ENCODE measurements around the gene SKIL.

The SKIL gene

GRCh38 chr3:170350515-170351413, 6.8 kb upstream of the SKIL start:
- no peak for DNase-seq (ENCODE audit: low read depth)

DNA sequence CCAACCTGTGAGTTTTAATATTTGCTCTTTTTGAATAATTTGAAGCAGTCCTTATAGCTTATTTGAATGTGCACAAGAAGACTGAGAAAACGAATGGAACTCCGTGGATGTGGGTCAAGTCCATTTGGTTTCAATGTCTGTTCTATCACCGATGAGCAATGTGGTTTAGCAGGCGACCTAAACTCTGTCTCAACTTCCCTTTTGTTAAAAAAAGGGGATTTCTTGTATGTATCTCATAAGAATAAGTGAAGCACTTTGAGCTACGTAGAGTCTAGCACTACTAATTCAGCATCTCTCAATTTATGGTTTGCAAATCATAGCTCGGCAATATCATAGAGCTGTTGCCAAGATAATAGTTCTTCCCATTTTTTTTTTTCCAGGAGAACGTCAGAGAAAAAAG, 4.6 kb upstream of the SKIL start:
- no peak for DNase-seq (ENCODE audit: low read depth)

- no peak for DNase-seq (ENCODE audit: low read depth)
Measured at GRCh38 chr3:170353485-170353884, 4.0 kb upstream of the SKIL start.

DNA sequence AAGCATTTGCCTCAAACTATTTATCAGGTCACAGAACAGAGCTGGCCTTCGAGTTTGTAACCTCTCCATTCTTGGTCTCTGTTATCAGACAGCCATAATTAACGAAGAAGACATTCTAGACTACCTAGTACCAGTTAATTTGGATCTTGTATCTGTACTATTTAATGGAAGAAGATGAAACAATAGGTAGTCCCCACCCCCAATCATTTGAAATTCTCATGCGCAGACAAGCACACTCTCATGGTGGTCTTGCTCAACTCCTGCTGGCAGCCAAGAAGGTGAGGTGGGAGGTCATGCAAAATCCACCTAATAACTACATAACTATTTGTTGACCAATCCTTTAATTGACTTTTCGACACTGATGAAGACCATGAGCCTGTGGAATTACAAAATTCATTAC, 2.8 kb upstream of the SKIL start:
- DNase-seq (ENCODE audit: low read depth) = no peak

- peak; percentile 68 for DNase-seq (ENCODE audit: low read depth)
Measured at GRCh38 chr3:170355738-170356595, 1.5 kb upstream of the SKIL start.

DNA sequence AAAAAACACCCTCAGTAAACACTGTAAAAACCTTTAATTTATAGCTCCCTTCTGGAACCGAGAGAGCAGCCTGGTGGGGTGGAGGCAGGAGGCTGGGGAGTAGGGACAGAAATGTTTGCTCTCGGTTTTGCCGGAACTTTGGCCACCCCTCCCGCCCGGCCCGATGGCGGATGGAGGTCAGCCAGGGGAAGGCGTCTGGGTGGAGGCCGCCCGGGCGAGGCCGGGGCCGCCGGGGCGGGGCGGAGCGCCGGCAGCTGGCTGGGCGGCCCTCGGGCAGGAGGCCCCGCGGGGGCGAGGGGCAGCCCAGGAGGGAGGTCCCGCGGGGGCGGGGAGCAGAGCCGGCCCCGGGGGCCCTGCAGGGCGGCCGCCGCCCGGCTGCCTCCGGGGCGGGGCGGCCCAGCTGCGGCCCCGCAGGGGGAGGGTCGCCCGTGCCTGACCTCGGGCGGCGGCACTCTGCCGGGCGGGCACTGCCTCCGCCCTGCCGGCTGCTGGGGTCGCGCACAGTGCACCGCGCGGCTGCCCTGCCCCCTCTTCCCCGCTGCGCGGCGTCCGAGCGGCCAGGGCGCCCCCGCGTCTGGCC, 829 bp upstream of the SKIL start:
- DNase-seq (ENCODE audit: low read depth) = peak; percentile 78

- peak; percentile 74 for DNase-seq (ENCODE audit: low read depth)
Measured at GRCh38 chr3:170358042-170359010, 811 bp downstream of the SKIL start.

- DNase-seq (ENCODE audit: low read depth) = no peak
Measured at GRCh38 chr3:170359178-170359704, 1.7 kb downstream of the SKIL start.

DNA sequence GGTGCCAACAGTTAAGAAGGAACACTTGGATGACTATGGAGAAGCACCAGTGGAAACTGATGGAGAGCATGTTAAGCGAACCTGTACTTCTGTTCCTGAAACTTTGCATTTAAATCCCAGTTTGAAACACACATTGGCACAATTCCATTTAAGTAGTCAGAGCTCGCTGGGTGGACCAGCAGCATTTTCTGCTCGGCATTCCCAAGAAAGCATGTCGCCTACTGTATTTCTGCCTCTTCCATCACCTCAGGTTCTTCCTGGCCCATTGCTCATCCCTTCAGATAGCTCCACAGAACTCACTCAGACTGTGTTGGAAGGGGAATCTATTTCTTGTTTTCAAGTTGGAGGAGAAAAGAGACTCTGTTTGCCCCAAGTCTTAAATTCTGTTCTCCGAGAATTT, 3.0 kb downstream of the SKIL start:
- DNase-seq (ENCODE audit: low read depth) = no peak

GRCh38 chr3:170360916-170361315, 3.4 kb downstream of the SKIL start:
- no peak for DNase-seq (ENCODE audit: low read depth)

GRCh38 chr3:170361711-170362110, 4.2 kb downstream of the SKIL start:
- DNase-seq (ENCODE audit: low read depth) = no peak

- DNase-seq (ENCODE audit: low read depth) = no peak
Measured at GRCh38 chr3:170363471-170363994, 6.0 kb downstream of the SKIL start.

DNA sequence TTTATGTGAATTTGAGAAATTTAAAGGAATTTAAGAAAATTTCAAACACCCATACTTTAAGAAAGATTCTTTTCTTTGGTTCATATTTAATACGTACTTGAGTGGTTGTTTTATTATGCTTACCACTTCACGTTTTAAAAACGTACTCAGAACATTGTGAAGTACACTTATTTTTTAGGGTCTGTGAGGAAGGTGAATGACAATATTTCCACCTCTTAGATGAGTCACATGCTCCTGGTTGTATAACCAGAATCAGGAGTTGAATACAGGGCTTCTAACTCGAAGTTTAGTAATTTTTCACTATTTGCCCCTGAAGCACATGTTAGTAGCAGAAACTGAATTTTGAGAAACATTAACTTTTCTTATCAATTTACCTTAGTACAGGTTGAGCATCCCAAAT, 7.5 kb downstream of the SKIL start:
- DNase-seq (ENCODE audit: low read depth) = no peak

- DNase-seq (ENCODE audit: low read depth) = no peak
Measured at GRCh38 chr3:170367797-170368196, 10.3 kb downstream of the SKIL start.

GRCh38 chr3:170368921-170369320, 11.4 kb downstream of the SKIL start:
- DNase-seq (ENCODE audit: low read depth) = no peak

DNA sequence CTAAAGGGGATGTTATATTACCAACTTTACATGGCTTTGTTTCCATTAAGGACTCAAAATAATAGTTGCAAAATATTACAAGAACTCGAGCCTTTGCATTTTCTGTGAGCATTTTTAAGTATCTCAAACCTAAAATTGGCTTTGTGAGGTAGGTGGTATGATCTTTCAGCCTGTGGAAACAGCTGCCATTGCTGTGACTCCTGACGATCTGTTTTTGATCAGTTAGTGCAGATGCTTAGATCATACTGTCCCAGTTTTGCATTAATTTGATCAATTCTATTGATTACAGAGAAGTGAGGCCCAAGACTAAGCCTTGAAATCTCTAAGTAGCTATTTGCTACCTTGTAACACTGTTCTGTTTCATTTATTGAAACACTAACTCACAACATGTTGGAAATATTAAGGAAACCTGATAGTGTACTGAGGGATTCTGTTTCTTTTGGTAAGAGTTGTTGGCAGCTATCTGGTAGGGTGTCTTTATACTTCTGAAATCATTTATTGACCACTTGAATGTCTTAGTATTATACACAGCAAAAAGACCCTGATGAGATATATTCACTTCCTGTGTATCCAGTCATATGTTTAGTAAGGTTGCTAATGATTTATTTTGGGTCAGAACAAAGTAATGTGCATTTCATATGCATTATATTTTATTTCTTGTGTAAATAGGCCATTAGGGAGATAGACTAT, 14.8 kb downstream of the SKIL start:
- no peak for DNase-seq (ENCODE audit: low read depth)

- DNase-seq (ENCODE audit: low read depth) = peak; percentile 82
Measured at GRCh38 chr3:170383567-170383966, 26.1 kb downstream of the SKIL start.

DNA sequence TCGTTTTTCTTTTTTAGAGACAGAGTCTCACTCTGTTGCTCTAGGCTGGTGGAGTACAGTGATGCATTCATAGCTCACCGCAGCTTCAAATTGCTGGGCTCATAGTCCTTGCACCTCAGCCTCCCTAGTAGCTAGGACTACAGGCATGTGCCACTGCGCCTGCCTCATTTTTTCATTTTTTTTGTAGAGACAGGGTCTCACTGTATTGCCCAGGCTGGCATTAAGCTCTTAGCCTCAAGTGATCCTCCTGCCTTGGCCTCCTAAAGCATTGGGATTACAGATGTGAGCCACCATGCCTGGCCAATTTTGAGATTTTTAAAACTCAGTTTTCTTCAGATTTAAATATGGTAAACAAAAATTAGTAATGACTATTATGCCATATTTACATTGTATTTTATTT, 29.0 kb downstream of the SKIL start:
- DNase-seq (ENCODE audit: low read depth) = no peak

DNA sequence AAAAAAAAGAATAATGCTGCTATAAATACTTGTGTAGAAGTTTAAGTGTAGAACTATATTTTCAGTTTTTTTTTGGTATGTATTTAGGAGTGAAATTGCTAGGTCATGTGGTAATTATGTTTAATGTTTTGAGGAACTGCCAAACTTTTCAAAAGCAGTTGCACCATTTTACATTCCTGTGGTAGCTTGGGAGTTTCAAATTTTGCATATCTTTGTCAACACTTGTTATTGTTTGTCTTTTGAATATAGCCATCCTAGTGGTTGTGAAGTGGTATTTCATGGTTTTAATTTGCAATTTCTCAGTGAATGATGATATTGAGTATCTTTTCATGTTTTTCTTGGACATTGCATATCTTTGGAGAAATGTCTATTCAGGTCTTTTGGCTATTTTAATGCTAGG, 30.4 kb downstream of the SKIL start:
- DNase-seq (ENCODE audit: low read depth) = peak; percentile 70

GRCh38 chr3:170391108-170391507, 33.6 kb downstream of the SKIL start:
- DNase-seq (ENCODE audit: low read depth) = no peak

All from iris pigment epithelial cell (primary cell).